K562 (cell line): ENCODE results near the gene LDB2. TPM values are rescaled to one million over a fixed set of nuclear protein-coding genes. Genes with fewer than 3 reads are reported as not detected.

Source experiments
- ATAC-seq: fragments of 200-7000 bp; cut with Tn5 transposase; 3 replicates; pipeline ENCODE4 v1.9.1; 2020; ENCODE audit warnings: moderate library complexity
- BruUV-seq: library from RNA; stranded (reverse); fragments of 400-500 nt; replicated peaks from 2 replicates; lab custom pipeline; 2021; lab: Mats Ljungman, UMichigan
- CTCF ChIA-PET: fragments of 300-600 bp; formaldehyde crosslinking; extraction: SDS; loops from one replicate; lab custom pipeline; 2021; ENCODE audit warnings: low intra/inter-chr PET ratio; lab: Yijun Ruan, JAX
- POLR2A ChIA-PET: fragments of 300-600, 350-650 bp; sonication (Branson Sonifier 250); formaldehyde crosslinking; extraction: SDS; loops from one replicate; lab custom pipeline; 2021; ENCODE audit warnings: antibody characterized with exemption, inconsistent platforms; lab: Yijun Ruan, JAX
- DNase-seq, 4 experiments: peaks; one replicate each; pipeline versions ENCODE4 v3.0.0 to v3.0.0-alpha.2; 2011 to 2018; ENCODE audit warnings: low spot score in 3 of 4, mixed read lengths in 3 of 4; ENCODE audit errors: extremely low read depth in 1 of 4
- FAIRE-seq: peaks from 2 replicates; lab custom pipeline; 2011; peaks lifted over from hg19 to GRCh38; lab: Jason Lieb, UNC
- H2AFZ ChIP-seq: 2 replicates; pipeline ENCODE4 v1.6.0; 2011; ENCODE audit warnings: low read depth, low read length, control low read depth, inconsistent platforms
- H3K27ac ChIP-seq: fragments of 200-600 bp; 3 replicates; pipeline ENCODE4 v1.8.0; 2011; ENCODE audit warnings: low read depth, mild to moderate bottlenecking, control low read depth, inconsistent platforms, low read length, moderate library complexity, mixed read lengths; ENCODE audit errors: extremely low read depth
- H3K27me3 ChIP-seq, 2 experiments: fragments of 300-600 bp in 1 of 2; 2 replicates in 1 of 2; 3 replicates in 1 of 2; pipeline versions ENCODE4 v1.6.0 to v1.8.0; 2011; ENCODE audit warnings: inconsistent platforms in 2 of 2, low read length in 2 of 2, mild to moderate bottlenecking in 1 of 2, mixed read lengths in 1 of 2, moderate library complexity in 1 of 2; ENCODE audit not compliant: control insufficient read depth in 2 of 2, insufficient read depth in 2 of 2
- H3K36me3 ChIP-seq: fragments of 300-600 bp; 3 replicates; pipeline ENCODE4 v1.8.0; 2011; ENCODE audit warnings: mild to moderate bottlenecking, low read length, inconsistent platforms; ENCODE audit not compliant: control insufficient read depth, insufficient read depth
- H3K4me1 ChIP-seq, 2 experiments: fragments of 200-600 bp in 1 of 2; replicated peaks in 1 of 2; 2 replicates in 1 of 2; 3 replicates in 1 of 2; pipeline versions ENCODE4 v1.5.1 to v1.8.0; 2011; ENCODE audit warnings: inconsistent platforms in 2 of 2, low read length in 2 of 2, mild to moderate bottlenecking in 1 of 2, mixed read lengths in 1 of 2, moderate library complexity in 1 of 2; ENCODE audit not compliant: control insufficient read depth in 2 of 2, insufficient read depth in 2 of 2
- H3K4me2 ChIP-seq: 2 replicates; pipeline ENCODE4 v1.6.1; 2011; ENCODE audit warnings: low read length, control low read depth, inconsistent platforms, mixed read lengths; ENCODE audit not compliant: insufficient read depth
- H3K4me3 ChIP-seq: fragments of 200-600 bp; sonication (generic), shearing (Covaris generic); 2 replicates; pipeline ENCODE4 v1.5.1; 2016; ENCODE audit warnings: control low read depth, inconsistent platforms
- H3K79me2 ChIP-seq: fragments of 200-600 bp; 3 replicates; pipeline ENCODE4 v1.8.0; 2011; ENCODE audit warnings: low read length, inconsistent platforms; ENCODE audit not compliant: control insufficient read depth, insufficient read depth
- H3K9ac ChIP-seq, 2 experiments: 2 replicates each; pipeline versions ENCODE4 v1.6.0 to v1.6.1; 2011; ENCODE audit warnings: low read depth in 2 of 2, low read length in 2 of 2, control low read depth in 1 of 2, inconsistent platforms in 1 of 2, mild to moderate bottlenecking in 1 of 2, mixed read lengths in 1 of 2; ENCODE audit not compliant: insufficient read depth in 1 of 2
- H3K9me1 ChIP-seq: one replicate; pipeline ENCODE4 v1.6.0; 2011; ENCODE audit warnings: inconsistent platforms, mild to moderate bottlenecking, low read length, moderate library complexity; ENCODE audit not compliant: control insufficient read depth, insufficient read depth
- H3K9me3 ChIP-seq: replicated peaks from 2 replicates; pipeline ENCODE4 v1.5.1; 2011; ENCODE audit warnings: low read depth, low read length, inconsistent platforms; ENCODE audit not compliant: control insufficient read depth, insufficient read depth
- H4K20me1 ChIP-seq: replicated peaks from 2 replicates; pipeline ENCODE4 v1.6.1; 2011; ENCODE audit warnings: low read length, inconsistent platforms, mixed read lengths; ENCODE audit not compliant: control insufficient read depth, insufficient read depth
- ATF7 ChIP-seq: fragments of 450-650 bp; IDR thresholded peaks from 2 replicates; pipeline ENCODE4 v1.7.1; 2014; ENCODE audit warnings: mild to moderate bottlenecking, moderate library complexity
- FOXM1 ChIP-seq, 2 experiments: fragments of 450-650 bp in 1 of 2; sonication (generic) in 1 of 2; formaldehyde crosslinking in 1 of 2; IDR thresholded peaks; 2 replicates each; pipeline versions ENCODE4 v1.6.1 to v1.9.0; 2017 to 2022; ENCODE audit warnings: low read depth in 2 of 2, mild to moderate bottlenecking in 2 of 2, missing genetic modification reagents in 1 of 2, moderate library complexity in 1 of 2
- GTF2E2 ChIP-seq: fragments of 200-800 bp; sonication (Bioruptor generic); IDR thresholded peaks from 2 replicates; pipeline ENCODE4 v1.6.1; 2016; ENCODE audit warnings: missing genetic modification characterization, missing compliant biosample characterization
- ZNF592 ChIP-seq: fragments of 450-650 bp; IDR thresholded peaks from 2 replicates; pipeline ENCODE4 v1.6.1; 2017; ENCODE audit warnings: antibody characterized with exemption, mild to moderate bottlenecking
- ZNF780A ChIP-seq: fragments of 250-450 bp; sonication (Bioruptor Pico); IDR thresholded peaks from 2 replicates; pipeline ENCODE4 v1.5.0; 2021; ENCODE audit warnings: mild to moderate bottlenecking
- WGBS: fragments of 100-300 bp; shearing (Covaris generic); methylation state at CpG from one replicate; pipeline ENCODE4 v1.1.6; 2016; ENCODE audit warnings: low coverage, mixed read lengths; ENCODE audit not compliant: insufficient coverage; ENCODE audit errors: missing lambda C conversion rate; 5-methylcytosine and 5-hydroxymethylcytosine counted together
- in situ Hi-C: fragments of 300-500 bp; cut with MboI; formaldehyde crosslinking; loops from 4 replicates; pipeline ENCODE4 v1.15.0; 2018; ENCODE audit warnings: inconsistent platforms, mixed read lengths
- intact Hi-C: fragments of 100-400 bp; cut with micrococcal nuclease; formaldehyde crosslinking; loops from 2 replicates; pipeline ENCODE4 v1.14.2; 2022
- polyA plus RNA-seq, 8 experiments: library from polyadenylated mRNA; depleted of rRNA in 4 of 8; stranded (reverse) in 5 of 8; unstranded in 3 of 8; fragments of >200 nt; fragmentation: Nextera tagmentation in 2 of 8; fragmentation: Illumina TruSeq in 1 of 8; extraction: Ambion mirVana in 2 of 8; extraction: Trizol in 1 of 8; gene quantifications; 2 replicates each; pipeline versions ENCODE4 v1.2.1 to v1.2.3, GENCODE V29; 2011 to 2014; ENCODE audit warnings: inconsistent platforms in 1 of 8, missing spikeins in 1 of 8
- total RNA-seq, 7 experiments: library from RNA; depleted of rRNA in 6 of 7; stranded (reverse); fragments of >200 nt in 6 of 7; fragmentation: Illumina TruSeq in 2 of 7; extraction: Trizol in 2 of 7; gene quantifications; 2 replicates each; pipeline versions ENCODE4 v1.2.1 to v1.2.3, GENCODE V29; 2011 to 2021; ENCODE audit warnings: low replicate concordance in 1 of 7
- TF ChIP-seq, protein P1 (sequence below): fragments of 450-650 bp; formaldehyde crosslinking; conservative IDR thresholded peaks from 2 replicates; pipeline ENCODE4 v1.4.0; 2022; ENCODE audit warnings: mild to moderate bottlenecking, missing genetic modification characterization

The LDB2 gene
- total and polyA plus RNA-seq, 9 of the 15 experiments (the other 6 are each of a cell fraction or from before 2014, with no cell fraction given): 0.10 to 0.20 TPM; not detected in 7

DNA sequence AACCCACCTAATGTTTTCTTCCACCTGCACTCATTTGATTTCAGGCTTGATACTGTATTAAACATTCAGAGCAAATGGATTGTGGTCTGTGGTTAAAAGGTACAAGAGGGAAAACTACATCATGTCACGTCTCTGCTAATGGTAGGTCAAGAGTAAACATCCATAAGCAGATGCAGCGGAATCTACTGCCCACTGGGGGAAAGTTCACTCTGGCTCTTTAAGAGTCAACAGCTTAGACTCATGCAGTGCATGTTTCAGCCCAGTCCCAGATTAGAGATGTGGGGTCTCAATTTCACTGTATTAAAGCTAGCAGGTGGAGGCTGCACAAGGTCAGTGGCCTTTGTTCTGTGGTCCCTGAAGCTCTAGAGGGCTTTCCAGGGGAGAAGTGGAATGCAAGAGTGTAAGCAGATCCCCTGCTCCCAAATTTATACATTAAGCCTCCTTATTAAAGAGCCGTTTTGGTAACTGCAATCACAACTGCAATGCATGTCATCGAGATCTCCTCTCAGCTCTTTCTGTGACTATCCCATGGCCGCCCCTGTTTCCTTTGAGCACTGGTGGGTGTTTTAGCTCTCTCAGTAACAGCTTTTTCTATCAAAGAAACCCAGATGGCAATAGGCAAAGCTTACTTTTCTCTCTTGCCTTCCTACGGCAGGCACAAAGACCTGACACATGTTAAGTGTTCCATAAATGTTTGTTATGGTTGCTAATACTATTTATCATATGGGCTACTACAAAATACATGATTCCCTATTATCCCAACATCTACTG is 53.4 kb downstream of the LDB2 start:
- in situ Hi-C loops: no loop called here
- ChIA-PET POLR2A (interaction anchor here (0.8 kb wide), 1 partner anchor 602 kb away, joined by 3 read pairs; no protein-coding TSS in a partner anchor), CTCF (no interaction called here)
- no peak for FAIRE-seq
- no peak for DNase-seq
- WGBS: 0% methylated on average over 6 of the region's 6 CpGs
- no peaks in the 10 kb centered on the region for H3K4me1 ChIP-seq
- no peaks in the 10 kb centered on the region for H3K9me3 ChIP-seq
- H2AFZ ChIP-seq: no peak overlapping the region
- H3K4me3 ChIP-seq: no peak overlapping the region
- no peaks in the 10 kb centered on the region; a peak in 1 of 5 replicates for H3K27me3 ChIP-seq
- intact Hi-C loops: no loop called here
- no peaks in the 10 kb centered on the region for H3K79me2 ChIP-seq
- no peaks in the 10 kb centered on the region for H3K9me1 ChIP-seq
- no peaks in the 10 kb centered on the region for H3K36me3 ChIP-seq
- H3K27ac ChIP-seq: no peak overlapping the region
- no peaks in the 10 kb centered on the region for H4K20me1 ChIP-seq
- H3K9ac ChIP-seq: no peak overlapping the region
- H3K4me2 ChIP-seq: no peak overlapping the region
- no peak for ATAC-seq
- BruUV-seq: no TSS peak
- TF ChIP-seq ZNF780A (CRISPR knock-in tag) (no peak), GTF2E2 (tag) (no peak), ATF7 (no peak), ZNF592 (no peak), FOXM1 (IDR thresholded peaks at IDR 0.05; ENCODE audit: low read depth) (no peak), FOXM1 (CRISPR knock-in tag; IDR thresholded peaks at IDR 0.05; ENCODE audit: low read depth) (no peak)
- TF ChIP-seq, protein P1, sequence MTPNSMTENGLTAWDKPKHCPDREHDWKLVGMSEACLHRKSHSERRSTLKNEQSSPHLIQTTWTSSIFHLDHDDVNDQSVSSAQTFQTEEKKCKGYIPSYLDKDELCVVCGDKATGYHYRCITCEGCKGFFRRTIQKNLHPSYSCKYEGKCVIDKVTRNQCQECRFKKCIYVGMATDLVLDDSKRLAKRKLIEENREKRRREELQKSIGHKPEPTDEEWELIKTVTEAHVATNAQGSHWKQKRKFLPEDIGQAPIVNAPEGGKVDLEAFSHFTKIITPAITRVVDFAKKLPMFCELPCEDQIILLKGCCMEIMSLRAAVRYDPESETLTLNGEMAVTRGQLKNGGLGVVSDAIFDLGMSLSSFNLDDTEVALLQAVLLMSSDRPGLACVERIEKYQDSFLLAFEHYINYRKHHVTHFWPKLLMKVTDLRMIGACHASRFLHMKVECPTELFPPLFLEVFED (CRISPR knock-in tag): no peak
